C4-2B (cell line): ENCODE measurements around the gene FH.

Source experiments
- H3K27ac ChIP-seq: fragments of 450-650 bp; 2 replicates; pipeline ENCODE4 v1.5.1; 2017
- CTCF ChIP-seq: fragments of 450-650 bp; conservative IDR thresholded peaks from 2 replicates; pipeline ENCODE4 v1.5.1; 2017; ENCODE audit warnings: mild to moderate bottlenecking
- ZFX ChIP-seq: fragments of 450-650 bp; IDR thresholded peaks from 2 replicates; pipeline ENCODE4 v1.6.1; 2017

The FH gene

GRCh38 chr1:241457421-241457820, 62.1 kb downstream of the FH start:
- H3K27ac ChIP-seq: no peak overlapping the region
- no peak for TF ChIP-seq ZFX
- TF ChIP-seq CTCF: no peak

- no peak overlapping the region for H3K27ac ChIP-seq
- TF ChIP-seq ZFX: no peak
- no peak for TF ChIP-seq CTCF
Measured at GRCh38 chr1:241456743-241457142, 62.8 kb downstream of the FH start.

GRCh38 chr1:241453732-241454131, 65.8 kb downstream of the FH start:
- H3K27ac ChIP-seq: no peak overlapping the region
- TF ChIP-seq CTCF (no peak), ZFX (no peak)

DNA sequence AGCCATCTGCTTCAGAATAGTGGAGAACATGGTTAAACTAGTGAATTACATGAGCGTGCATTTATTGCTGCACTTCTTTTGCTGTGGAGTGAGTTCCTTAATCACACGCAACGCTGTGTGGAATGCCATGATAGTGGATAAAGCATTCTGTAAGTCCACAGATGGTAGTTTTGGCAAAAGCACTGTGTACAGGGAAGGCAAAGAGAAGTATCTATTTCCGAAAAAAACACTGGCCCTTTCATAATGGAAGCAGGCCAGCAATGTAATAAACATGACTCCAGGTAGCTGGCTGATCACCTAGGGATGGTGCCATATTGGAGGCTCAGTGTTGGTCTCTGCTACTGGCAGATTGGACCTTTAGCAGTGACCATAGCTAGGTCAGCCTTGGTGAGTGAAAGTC, 67.6 kb downstream of the FH start:
- TF ChIP-seq CTCF (no peak), ZFX (no peak)
- H3K27ac ChIP-seq: no peak overlapping the region
